ENCODE results near the gene MYT1.

MYT1 gene

GRCh38 chr20:64163776-64164122 lies 503 bp upstream of the MYT1 start:
- TF ChIP-seq CTCF (conservative IDR thresholded peaks at IDR 0.05; ENCODE audit: control insufficient read depth, insufficient read depth, low read depth, low read length): no peak
- no peak for DNase-seq (ENCODE audit: low read depth)
- no peak overlapping the region for H3K4me3 ChIP-seq (ENCODE audit: control insufficient read depth, low read depth, low read length)

GRCh38 chr20:64165866-64166600 lies 1.8 kb downstream of the MYT1 start:
- no peak for DNase-seq (ENCODE audit: low read depth)
- no peak for TF ChIP-seq CTCF (conservative IDR thresholded peaks at IDR 0.05; ENCODE audit: control insufficient read depth, insufficient read depth, low read depth, low read length)
- H3K4me3 ChIP-seq (ENCODE audit: control insufficient read depth, low read depth, low read length): no peak overlapping the region

GRCh38 chr20:64166721-64167615 lies 2.7 kb downstream of the MYT1 start:
- no peak overlapping the region for H3K4me3 ChIP-seq (ENCODE audit: control insufficient read depth, low read depth, low read length)
- DNase-seq (ENCODE audit: low read depth): no peak
- no peak for TF ChIP-seq CTCF (conservative IDR thresholded peaks at IDR 0.05; ENCODE audit: control insufficient read depth, insufficient read depth, low read depth, low read length)

GRCh38 chr20:64167676-64168075 lies 3.4 kb downstream of the MYT1 start:
- TF ChIP-seq CTCF (conservative IDR thresholded peaks at IDR 0.05; ENCODE audit: control insufficient read depth, insufficient read depth, low read depth, low read length): no peak
- DNase-seq (ENCODE audit: low read depth): no peak
- no peak overlapping the region for H3K4me3 ChIP-seq (ENCODE audit: control insufficient read depth, low read depth, low read length)

- no peak for DNase-seq (ENCODE audit: low read depth)
- TF ChIP-seq CTCF (conservative IDR thresholded peaks at IDR 0.05; ENCODE audit: control insufficient read depth, insufficient read depth, low read depth, low read length): no peak
- H3K4me3 ChIP-seq (ENCODE audit: control insufficient read depth, low read depth, low read length): no peak overlapping the region
Observed at GRCh38 chr20:64168381-64169090, 4.3 kb downstream of the MYT1 start.

GRCh38 chr20:64169091-64169560 lies 4.9 kb downstream of the MYT1 start:
- no peak overlapping the region for H3K4me3 ChIP-seq (ENCODE audit: control insufficient read depth, low read depth, low read length)
- DNase-seq (ENCODE audit: low read depth): no peak
- no peak for TF ChIP-seq CTCF (conservative IDR thresholded peaks at IDR 0.05; ENCODE audit: control insufficient read depth, insufficient read depth, low read depth, low read length)

Data from fibroblast of mammary gland (primary cell).